SJCRH30 (cell line): ENCODE data around the gene CEP295NL. TPM values are rescaled to one million over a fixed set of nuclear protein-coding genes. Genes with fewer than 3 reads are reported as not detected.

Experiments
- DNase-seq, 2 experiments: peaks; one replicate each; pipeline ENCODE4 v3.0.0-alpha.2; 2015 to 2020
- H3K27ac ChIP-seq: fragments of 250-450 bp; sonication (Bioruptor Pico); 2 replicates; pipeline ENCODE4 v1.5.1; 2020; ENCODE audit warnings: mild to moderate bottlenecking, moderate library complexity
- H3K27me3 ChIP-seq: fragments of 250-450 bp; sonication (Bioruptor Pico); 2 replicates; pipeline ENCODE4 v1.5.1; 2020; ENCODE audit warnings: mild to moderate bottlenecking, moderate library complexity
- H3K36me3 ChIP-seq: fragments of 250-450 bp; sonication (Bioruptor Pico); 2 replicates; pipeline ENCODE4 v1.5.1; 2020; ENCODE audit warnings: mild to moderate bottlenecking, moderate library complexity
- H3K4me1 ChIP-seq: fragments of 250-450 bp; sonication (Bioruptor Pico); 2 replicates; pipeline ENCODE4 v1.5.1; 2020; ENCODE audit warnings: mild to moderate bottlenecking, moderate library complexity
- H3K4me3 ChIP-seq: fragments of 250-450 bp; sonication (Bioruptor Pico); 2 replicates; pipeline ENCODE4 v1.5.1; 2020; ENCODE audit warnings: mild to moderate bottlenecking, moderate library complexity
- H3K9me3 ChIP-seq: fragments of 250-450 bp; sonication (Bioruptor Pico); replicated peaks from 2 replicates; pipeline ENCODE4 v1.5.1; 2020; ENCODE audit warnings: mild to moderate bottlenecking, moderate library complexity
- total RNA-seq: library from RNA; depleted of rRNA; stranded (reverse); fragments of >200 nt; shearing (Covaris generic); gene quantifications from 2 replicates; pipeline ENCODE4 v1.2.3, GENCODE V29; 2014

The CEP295NL gene
- total RNA-seq, 1 experiment from 2014 or later, result 1.3 TPM

GRCh38 chr17:78861229-78861628 is 41.8 kb downstream of the CEP295NL start:
- Histone ChIP-seq H3K4me3 (no peak overlapping the region), H3K27me3 (no peaks in the 10 kb centered on the region), H3K9me3 (no peaks in the 10 kb centered on the region), H3K4me1 (no peaks in the 10 kb centered on the region), H3K27ac (no peak overlapping the region), H3K36me3 (peaks cover 13% of the 10 kb centered on the region)
- no peak for DNase-seq

GRCh38 chr17:78859051-78859450 is 44.0 kb downstream of the CEP295NL start:
- Histone ChIP-seq H3K9me3 (no peaks in the 10 kb centered on the region), H3K27ac (no peak overlapping the region), H3K4me1 (no peaks in the 10 kb centered on the region), H3K27me3 (no peaks in the 10 kb centered on the region), H3K4me3 (no peak overlapping the region), H3K36me3 (peaks cover 16% of the 10 kb centered on the region)
- DNase-seq, result no peak

GRCh38 chr17:78857266-78857665 is 45.7 kb downstream of the CEP295NL start:
- no peaks in the 10 kb centered on the region for H3K4me1 ChIP-seq
- no peak overlapping the region for H3K27ac ChIP-seq
- H3K27me3 ChIP-seq, result no peaks in the 10 kb centered on the region
- 0 out of 2 replicates have a peak, but pooled peaks cover 3% of the 10 kb centered on the region for H3K36me3 ChIP-seq
- no peak overlapping the region for H3K4me3 ChIP-seq
- no peak for DNase-seq
- H3K9me3 ChIP-seq, result no peaks in the 10 kb centered on the region

GRCh38 chr17:78855561-78856165 is 47.3 kb downstream of the CEP295NL start:
- H3K4me3 ChIP-seq, result no peak overlapping the region
- no peak overlapping the region for H3K27ac ChIP-seq
- 0 out of 2 replicates have a peak, but pooled peaks cover 3% of the 10 kb centered on the region for H3K36me3 ChIP-seq
- no peaks in the 10 kb centered on the region for H3K4me1 ChIP-seq
- no peaks in the 10 kb centered on the region for H3K9me3 ChIP-seq
- DNase-seq, result no peak
- H3K27me3 ChIP-seq, result no peaks in the 10 kb centered on the region

GRCh38 chr17:78854508-78854907 is 48.5 kb downstream of the CEP295NL start:
- 0 out of 2 replicates have a peak, but pooled peaks cover 3% of the 10 kb centered on the region for H3K36me3 ChIP-seq
- no peak for DNase-seq
- no peaks in the 10 kb centered on the region for H3K4me1 ChIP-seq
- no peak overlapping the region for H3K27ac ChIP-seq
- no peak overlapping the region for H3K4me3 ChIP-seq
- no peaks in the 10 kb centered on the region for H3K27me3 ChIP-seq
- no peaks in the 10 kb centered on the region for H3K9me3 ChIP-seq

- H3K27me3 ChIP-seq, result no peaks in the 10 kb centered on the region
- no peaks in the 10 kb centered on the region for H3K4me1 ChIP-seq
- H3K27ac ChIP-seq, result no peak overlapping the region
- H3K4me3 ChIP-seq, result no peak overlapping the region
- no peak for DNase-seq
- no peaks in the 10 kb centered on the region for H3K9me3 ChIP-seq
- H3K36me3 ChIP-seq, result 0 out of 2 replicates have a peak, but pooled peaks cover 3% of the 10 kb centered on the region
Measured at GRCh38 chr17:78853926-78854394, 49.0 kb downstream of the CEP295NL start.

- no peak for DNase-seq
- H3K36me3 ChIP-seq, result 0 out of 2 replicates have a peak, but pooled peaks cover 3% of the 10 kb centered on the region
- H3K9me3 ChIP-seq, result no peaks in the 10 kb centered on the region
- no peak overlapping the region for H3K4me3 ChIP-seq
- no peak overlapping the region for H3K27ac ChIP-seq
- no peaks in the 10 kb centered on the region for H3K27me3 ChIP-seq
- H3K4me1 ChIP-seq, result no peaks in the 10 kb centered on the region
Measured at GRCh38 chr17:78852709-78853121, 50.3 kb downstream of the CEP295NL start.

GRCh38 chr17:78849026-78849425 is 54.0 kb downstream of the CEP295NL start:
- Histone ChIP-seq H3K27ac (no peak overlapping the region), H3K4me1 (no peaks in the 10 kb centered on the region), H3K36me3 (no peaks in the 10 kb centered on the region), H3K9me3 (no peaks in the 10 kb centered on the region), H3K27me3 (no peaks in the 10 kb centered on the region), H3K4me3 (no peak overlapping the region)
- DNase-seq, result no peak

GRCh38 chr17:78847052-78847451 is 55.9 kb downstream of the CEP295NL start:
- DNase-seq, result no peak
- Histone ChIP-seq H3K4me3 (no peak overlapping the region), H3K27me3 (no peaks in the 10 kb centered on the region), H3K36me3 (no peaks in the 10 kb centered on the region), H3K27ac (no peak overlapping the region), H3K9me3 (no peaks in the 10 kb centered on the region), H3K4me1 (no peaks in the 10 kb centered on the region)

GRCh38 chr17:78844301-78845005 is 58.5 kb downstream of the CEP295NL start:
- H3K27ac ChIP-seq, result no peak overlapping the region
- H3K9me3 ChIP-seq, result no peaks in the 10 kb centered on the region
- no peak overlapping the region for H3K4me3 ChIP-seq
- no peak for DNase-seq
- H3K27me3 ChIP-seq, result no peaks in the 10 kb centered on the region
- peaks cover 3% of the 10 kb centered on the region; the same call in 1 of the 2 replicates for H3K4me1 ChIP-seq
- H3K36me3 ChIP-seq, result no peaks in the 10 kb centered on the region

GRCh38 chr17:78842881-78843565 is 60.0 kb downstream of the CEP295NL start:
- Histone ChIP-seq H3K9me3 (no peaks in the 10 kb centered on the region), H3K4me3 (no peak overlapping the region), H3K27ac (no peak overlapping the region), H3K36me3 (no peaks in the 10 kb centered on the region), H3K4me1 (peaks cover 9% of the 10 kb centered on the region), H3K27me3 (no peaks in the 10 kb centered on the region)
- peak; percentile 71 to 86 for DNase-seq

- Histone ChIP-seq H3K4me3 (peak within 1 kb of the TSS; percentile 81), H3K36me3 (peaks cover 19% of the 10 kb centered on the region), H3K4me1 (peaks cover 9% of the 10 kb centered on the region), H3K9me3 (no peaks in the 10 kb centered on the region), H3K27me3 (no peaks in the 10 kb centered on the region), H3K27ac (peak within 1 kb of the TSS; percentile 59)
- peak; percentile 100 for DNase-seq
Measured at GRCh38 chr17:78840780-78841611, 62.0 kb downstream of the CEP295NL start, which contains the start of gene USP36. USP36 (minus strand) TSS chr17:78840814; CDS start chr17:78836363, 4,451 bp downstream.
